BE2C (cell line): ENCODE data around the gene CEP170B.

ENCODE experiments used
- DNase-seq: peaks from one replicate; pipeline ENCODE4 v3.0.0-alpha.2; 2020
- H3K27me3 ChIP-seq: fragments of 250-450 bp; sonication (Bioruptor Pico); 2 replicates; pipeline ENCODE4 v1.5.1; 2020; ENCODE audit warnings: mild to moderate bottlenecking
- H3K36me3 ChIP-seq: fragments of 250-450 bp; sonication (Bioruptor Pico); 2 replicates; pipeline ENCODE4 v1.5.1; 2020; ENCODE audit warnings: mild to moderate bottlenecking
- H3K4me1 ChIP-seq: fragments of 250-450 bp; sonication (Bioruptor Pico); 2 replicates; pipeline ENCODE4 v1.5.1; 2020
- H3K4me3 ChIP-seq: 2 replicates; pipeline ENCODE4 v1.5.1; 2011; ENCODE audit warnings: low read depth, low read length
- H3K9me3 ChIP-seq: fragments of 250-450 bp; sonication (Bioruptor Pico); 2 replicates; pipeline ENCODE4 v1.5.1; 2020
- TF ChIP-seq, protein P1 (sequence below): IDR thresholded peaks from 2 replicates; pipeline ENCODE4 v1.5.1; 2012; ENCODE audit warnings: mild to moderate bottlenecking, low read depth, low read length

Gene CEP170B

DNA sequence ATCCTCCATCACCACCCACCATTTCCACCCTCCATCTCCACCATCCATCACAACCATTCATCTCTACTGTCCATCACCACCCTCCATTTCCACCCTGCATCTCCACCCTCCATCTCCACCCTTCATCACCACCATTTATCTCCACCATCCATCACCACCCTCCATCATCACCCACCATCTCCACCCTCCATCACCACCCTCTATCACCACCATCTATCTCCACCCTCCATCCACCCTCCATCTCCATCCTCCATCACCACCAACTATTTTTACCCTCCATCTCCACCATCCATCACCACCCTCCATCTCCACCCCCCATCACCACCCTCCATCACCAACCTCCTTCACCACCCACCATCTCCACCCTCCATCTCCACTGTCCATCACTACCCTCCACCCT, 4.7 kb upstream of the CEP170B start:
- Histone ChIP-seq H3K4me1 (peaks cover 5% of the 10 kb centered on the region; the same call in 1 of the 2 replicates), H3K36me3 (no peaks in the 10 kb centered on the region), H3K27me3 (peaks cover 25% of the 10 kb centered on the region), H3K9me3 (no peaks in the 10 kb centered on the region), H3K4me3 (no peak overlapping the region)
- TF ChIP-seq, protein P1, sequence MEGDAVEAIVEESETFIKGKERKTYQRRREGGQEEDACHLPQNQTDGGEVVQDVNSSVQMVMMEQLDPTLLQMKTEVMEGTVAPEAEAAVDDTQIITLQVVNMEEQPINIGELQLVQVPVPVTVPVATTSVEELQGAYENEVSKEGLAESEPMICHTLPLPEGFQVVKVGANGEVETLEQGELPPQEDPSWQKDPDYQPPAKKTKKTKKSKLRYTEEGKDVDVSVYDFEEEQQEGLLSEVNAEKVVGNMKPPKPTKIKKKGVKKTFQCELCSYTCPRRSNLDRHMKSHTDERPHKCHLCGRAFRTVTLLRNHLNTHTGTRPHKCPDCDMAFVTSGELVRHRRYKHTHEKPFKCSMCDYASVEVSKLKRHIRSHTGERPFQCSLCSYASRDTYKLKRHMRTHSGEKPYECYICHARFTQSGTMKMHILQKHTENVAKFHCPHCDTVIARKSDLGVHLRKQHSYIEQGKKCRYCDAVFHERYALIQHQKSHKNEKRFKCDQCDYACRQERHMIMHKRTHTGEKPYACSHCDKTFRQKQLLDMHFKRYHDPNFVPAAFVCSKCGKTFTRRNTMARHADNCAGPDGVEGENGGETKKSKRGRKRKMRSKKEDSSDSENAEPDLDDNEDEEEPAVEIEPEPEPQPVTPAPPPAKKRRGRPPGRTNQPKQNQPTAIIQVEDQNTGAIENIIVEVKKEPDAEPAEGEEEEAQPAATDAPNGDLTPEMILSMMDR, result no peak
- DNase-seq, result no peak

DNA sequence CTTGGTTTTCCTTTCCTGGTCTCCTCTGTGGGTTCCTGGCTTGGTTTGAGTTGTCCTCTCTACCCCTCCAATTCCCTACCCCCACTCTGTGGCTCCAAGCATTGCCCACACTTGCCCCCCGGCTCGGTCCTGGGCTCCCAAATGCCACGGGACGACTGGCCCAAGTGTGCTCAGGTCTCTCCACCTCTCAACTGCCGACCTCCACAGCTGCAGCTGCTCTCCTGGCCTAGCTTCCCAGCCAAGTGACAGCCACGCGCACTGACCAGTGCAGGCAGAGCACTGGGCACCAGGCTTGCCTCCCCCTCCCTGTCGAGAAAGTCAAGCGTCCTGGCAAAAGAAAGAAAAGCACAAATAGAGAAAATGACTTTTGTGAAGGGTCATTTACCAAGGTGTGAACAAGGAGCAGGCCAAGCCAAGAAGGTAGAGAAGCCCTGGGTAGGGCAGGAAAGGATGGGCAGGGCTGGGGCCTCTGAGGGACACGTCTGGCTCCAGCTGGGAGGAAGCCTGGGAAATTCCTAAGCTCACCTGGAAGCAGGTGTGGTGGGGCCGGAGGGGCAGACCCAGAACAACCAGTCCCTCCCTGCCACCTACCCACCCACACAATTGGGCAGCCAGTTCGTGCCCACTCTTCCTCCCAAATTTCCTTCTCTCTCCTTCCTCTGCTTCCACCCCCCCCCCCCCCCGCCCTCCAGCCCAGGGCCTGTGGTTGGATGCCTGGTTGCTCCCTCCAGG, 1.8 kb upstream of the CEP170B start:
- H3K9me3 ChIP-seq, result no peaks in the 10 kb centered on the region
- TF ChIP-seq, protein P1, result no peak
- no peak overlapping the region for H3K4me3 ChIP-seq
- H3K4me1 ChIP-seq, result peaks cover 5% of the 10 kb centered on the region; the same call in 1 of the 2 replicates
- no peak for DNase-seq
- peaks cover 31% of the 10 kb centered on the region for H3K27me3 ChIP-seq
- H3K36me3 ChIP-seq, result no peaks in the 10 kb centered on the region

DNA sequence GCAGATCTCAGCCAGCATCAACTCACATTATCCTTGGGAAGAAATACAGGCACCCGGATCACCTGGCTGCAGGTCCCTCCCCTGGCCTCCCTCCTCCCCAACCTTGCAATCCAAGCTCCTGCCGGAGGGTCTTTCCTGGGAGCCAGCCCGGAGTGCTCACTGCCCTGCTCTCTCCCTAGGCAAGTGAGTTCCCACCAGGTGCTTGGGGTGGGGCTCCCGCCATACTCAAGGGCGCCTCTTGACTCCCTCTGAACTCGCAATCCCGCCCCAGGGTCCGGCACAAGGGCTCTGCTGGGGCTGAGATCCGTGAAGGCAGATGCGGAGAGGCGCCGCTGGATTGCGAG, 1.2 kb upstream of the CEP170B start:
- Histone ChIP-seq H3K4me3 (no peak overlapping the region), H3K27me3 (peaks cover 31% of the 10 kb centered on the region), H3K4me1 (peaks cover 5% of the 10 kb centered on the region; the same call in 1 of the 2 replicates), H3K36me3 (no peaks in the 10 kb centered on the region), H3K9me3 (no peaks in the 10 kb centered on the region)
- TF ChIP-seq, protein P1, result no peak
- DNase-seq, result peak; percentile 3

DNA sequence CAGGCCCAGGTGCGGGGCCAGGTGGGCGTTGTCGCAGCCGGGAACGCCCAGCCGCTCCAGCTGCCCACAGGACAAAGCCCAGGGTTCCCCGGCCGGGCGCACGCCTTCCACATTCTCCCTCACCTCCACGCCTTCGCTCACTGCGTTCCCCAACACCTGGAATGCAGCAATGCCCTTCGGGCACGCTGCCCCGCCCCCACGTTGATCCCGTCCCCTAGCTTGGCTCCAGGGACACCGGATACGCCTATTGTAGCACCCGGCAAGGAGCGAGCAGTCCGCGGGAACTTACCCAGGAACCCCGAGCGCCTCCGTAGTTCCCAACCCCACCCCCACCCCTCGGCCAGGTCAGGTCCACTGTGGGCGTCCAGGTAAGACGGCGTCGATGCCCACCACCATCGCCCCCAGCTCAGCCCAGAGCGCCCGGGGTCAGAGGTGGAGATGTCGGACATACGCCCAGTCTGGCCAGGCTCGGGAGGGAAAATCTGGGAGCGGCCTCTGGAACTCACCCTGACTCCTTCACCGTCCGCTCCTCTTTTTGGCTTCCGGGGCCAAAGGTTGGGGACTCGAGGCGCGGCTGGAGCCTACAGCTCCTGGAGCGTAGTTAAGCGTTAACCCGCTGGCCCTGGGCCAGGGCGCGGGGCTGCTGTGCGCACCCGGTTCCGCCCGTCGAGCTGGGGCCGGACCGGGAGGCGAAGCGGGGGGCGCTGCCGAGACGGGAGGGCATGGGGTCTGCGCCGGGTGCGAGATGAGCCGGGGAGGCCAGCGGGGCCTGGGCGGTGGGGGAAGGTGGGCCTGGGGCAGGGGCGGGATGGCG, 594 bp upstream of the CEP170B start:
- TF ChIP-seq, protein P1, result no peak
- H3K4me1 ChIP-seq, result peaks cover 5% of the 10 kb centered on the region; the same call in 1 of the 2 replicates
- H3K4me3 ChIP-seq, result peak overlapping the region; percentile 24; the same call in 1 of the 2 replicates
- no peaks in the 10 kb centered on the region for H3K9me3 ChIP-seq
- peaks cover 31% of the 10 kb centered on the region for H3K27me3 ChIP-seq
- H3K36me3 ChIP-seq, result no peaks in the 10 kb centered on the region
- DNase-seq, result peak; percentile 25

DNA sequence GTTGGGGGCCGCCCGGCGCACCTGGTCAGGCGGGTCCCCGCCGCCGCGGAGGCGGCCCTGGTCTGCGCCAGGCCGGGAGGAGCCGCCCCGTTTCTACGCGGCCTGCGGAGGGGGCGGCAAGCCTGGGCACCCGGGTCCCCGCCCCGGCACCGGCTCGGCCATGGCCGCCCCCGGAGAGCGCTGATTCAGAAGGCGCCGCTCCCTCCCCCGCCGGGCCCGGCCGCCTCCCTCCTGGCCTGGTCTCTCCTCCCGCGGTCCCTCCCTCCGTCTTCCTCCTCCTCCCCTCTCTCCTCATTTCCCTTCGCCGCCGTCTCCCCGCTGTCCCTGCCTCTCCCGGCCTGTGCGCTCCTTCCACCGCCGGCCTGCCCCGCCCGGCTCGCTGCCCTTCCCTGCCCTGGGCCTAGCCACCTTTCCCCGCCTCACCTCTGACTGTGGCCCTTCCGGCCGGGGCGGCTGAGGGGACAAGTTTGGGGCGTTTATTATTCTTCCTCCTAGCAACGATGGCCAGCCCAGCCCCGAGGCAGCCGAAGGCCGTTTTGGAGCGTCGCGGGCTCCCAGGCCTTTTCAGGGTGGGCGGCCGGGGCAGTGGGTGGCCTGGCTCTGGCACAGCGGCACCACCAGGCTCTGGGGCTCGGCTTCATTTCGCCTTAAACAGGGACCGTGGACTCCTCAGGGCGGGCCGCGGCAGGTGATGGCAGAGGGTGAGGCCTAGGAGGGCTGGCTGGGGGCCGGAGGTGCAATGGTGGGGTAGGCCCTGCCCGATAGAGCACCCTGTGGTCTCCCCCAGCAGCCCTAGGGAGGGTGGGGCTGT, 768 bp downstream of the CEP170B start:
- TF ChIP-seq, protein P1, result no peak
- peak overlapping the region; percentile 26 for H3K4me3 ChIP-seq

More for the DNA sequence above, 768 bp downstream of the CEP170B start:
- peaks cover 31% of the 10 kb centered on the region for H3K27me3 ChIP-seq
- peaks cover 5% of the 10 kb centered on the region; the same call in 1 of the 2 replicates for H3K4me1 ChIP-seq
- no peaks in the 10 kb centered on the region for H3K36me3 ChIP-seq
- DNase-seq, result peak; percentile 30
- H3K9me3 ChIP-seq, result no peaks in the 10 kb centered on the region
